Colonic mucosa (tissue), 4 donors: ENCODE data around the gene UGT1A5. TPM values are rescaled to one million over a fixed set of nuclear protein-coding genes. Genes with fewer than 3 reads are reported as not detected.

Experiments used
- DNase-seq: peaks from one replicate; pipeline ENCODE4 v3.0.0-alpha.2; 2020
- H3K27ac ChIP-seq: fragments of 200-600 bp; one replicate; pipeline ENCODE4 v1.8.0; 2021
- H3K27me3 ChIP-seq: fragments of 200-600 bp; one replicate; pipeline ENCODE4 v1.8.0; 2021
- H3K36me3 ChIP-seq: fragments of 200-600 bp; one replicate; pipeline ENCODE4 v1.8.0; 2021
- H3K4me1 ChIP-seq: fragments of 200-600 bp; one replicate; pipeline ENCODE4 v1.8.0; 2021; ENCODE audit warnings: mild to moderate bottlenecking
- H3K4me3 ChIP-seq: fragments of 200-600 bp; one replicate; pipeline ENCODE4 v1.8.0; 2021
- H3K9ac ChIP-seq, 2 donors: one replicate each; pipeline ENCODE4 v1.7.0; 2013; ENCODE audit warnings: control low read depth in 2 of 2, low read depth in 2 of 2, low read length in 2 of 2
- H3K9me3 ChIP-seq: fragments of 200-600 bp; one replicate; pipeline ENCODE4 v1.8.0; 2021
- intact Hi-C: fragments of 100-400 bp; cut with DNase I; formaldehyde crosslinking; loops from one replicate; pipeline ENCODE4 v1.14.1; 2022
- total RNA-seq, 2 donors: library from RNA; stranded (reverse); fragmentation: NEBNext Ultra II Directional in 1 of 2; extraction: Animal tissue kit (Norgen Biotek cat#: 25700) in 1 of 2; gene quantifications; one replicate each; pipeline ENCODE4 v1.2.1, GENCODE V29; 2021
- TF ChIP-seq, protein P1 (sequence below): fragments of 200-600 bp; IDR thresholded peaks from one replicate; pipeline ENCODE4 v1.8.0; 2022; ENCODE audit warnings: antibody characterized with exemption, mild to moderate bottlenecking
- donor health status: healthy.
- donor health status: DM: no; HTN: no; CAD: no.
- donor health status: DM: no; HTN: no; CAD: no.

UGT1A5 gene
- total RNA-seq, 2 donors from 2014 or later: 1.1 to 2.4 TPM

DNA sequence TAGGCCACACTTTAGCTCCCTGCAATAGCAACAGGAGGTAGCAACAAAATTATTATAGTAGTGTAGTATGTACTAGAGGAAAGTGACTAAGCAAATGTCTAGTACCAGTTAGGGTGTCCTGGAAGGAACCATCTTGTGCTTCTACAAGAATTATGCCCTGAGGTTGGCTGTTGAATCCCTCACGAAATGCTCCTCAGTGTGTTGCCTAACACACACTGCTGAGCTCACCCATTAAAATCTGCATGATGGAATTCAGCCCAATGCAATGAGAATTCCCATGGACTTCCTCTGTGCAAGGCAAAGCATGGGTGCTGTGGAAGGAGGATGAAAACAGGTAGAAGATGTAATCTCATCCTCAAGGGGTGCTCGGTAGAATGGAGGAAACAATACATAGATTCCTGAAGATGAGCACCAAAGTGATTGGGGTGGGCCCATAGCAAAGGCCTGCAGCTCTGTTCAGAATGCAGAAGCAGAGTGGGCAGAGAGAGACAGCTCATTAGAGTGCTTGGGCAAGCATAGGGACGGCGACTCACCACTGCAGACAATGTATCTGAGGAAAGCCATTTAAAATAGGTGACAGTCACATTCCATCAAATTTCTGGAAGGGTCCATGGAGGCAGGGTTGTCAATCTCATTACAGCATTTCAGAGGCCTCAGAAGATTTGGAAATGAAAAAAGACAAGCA is 32.2 kb upstream of the UGT1A5 start:
- DNase-seq: no peak
- H3K27me3 ChIP-seq: no peaks in the 10 kb centered on the region
- no peaks in the 10 kb centered on the region for H3K9me3 ChIP-seq
- no peaks in the 10 kb centered on the region for H3K4me1 ChIP-seq
- H3K36me3 ChIP-seq: no peaks in the 10 kb centered on the region
- H3K27ac ChIP-seq: no peak overlapping the region
- TF ChIP-seq, protein P1, sequence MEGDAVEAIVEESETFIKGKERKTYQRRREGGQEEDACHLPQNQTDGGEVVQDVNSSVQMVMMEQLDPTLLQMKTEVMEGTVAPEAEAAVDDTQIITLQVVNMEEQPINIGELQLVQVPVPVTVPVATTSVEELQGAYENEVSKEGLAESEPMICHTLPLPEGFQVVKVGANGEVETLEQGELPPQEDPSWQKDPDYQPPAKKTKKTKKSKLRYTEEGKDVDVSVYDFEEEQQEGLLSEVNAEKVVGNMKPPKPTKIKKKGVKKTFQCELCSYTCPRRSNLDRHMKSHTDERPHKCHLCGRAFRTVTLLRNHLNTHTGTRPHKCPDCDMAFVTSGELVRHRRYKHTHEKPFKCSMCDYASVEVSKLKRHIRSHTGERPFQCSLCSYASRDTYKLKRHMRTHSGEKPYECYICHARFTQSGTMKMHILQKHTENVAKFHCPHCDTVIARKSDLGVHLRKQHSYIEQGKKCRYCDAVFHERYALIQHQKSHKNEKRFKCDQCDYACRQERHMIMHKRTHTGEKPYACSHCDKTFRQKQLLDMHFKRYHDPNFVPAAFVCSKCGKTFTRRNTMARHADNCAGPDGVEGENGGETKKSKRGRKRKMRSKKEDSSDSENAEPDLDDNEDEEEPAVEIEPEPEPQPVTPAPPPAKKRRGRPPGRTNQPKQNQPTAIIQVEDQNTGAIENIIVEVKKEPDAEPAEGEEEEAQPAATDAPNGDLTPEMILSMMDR: no peak
- no peak overlapping the region for H3K4me3 ChIP-seq
- H3K9ac ChIP-seq: no peak overlapping the region
- intact Hi-C loops: no loop called here

DNA sequence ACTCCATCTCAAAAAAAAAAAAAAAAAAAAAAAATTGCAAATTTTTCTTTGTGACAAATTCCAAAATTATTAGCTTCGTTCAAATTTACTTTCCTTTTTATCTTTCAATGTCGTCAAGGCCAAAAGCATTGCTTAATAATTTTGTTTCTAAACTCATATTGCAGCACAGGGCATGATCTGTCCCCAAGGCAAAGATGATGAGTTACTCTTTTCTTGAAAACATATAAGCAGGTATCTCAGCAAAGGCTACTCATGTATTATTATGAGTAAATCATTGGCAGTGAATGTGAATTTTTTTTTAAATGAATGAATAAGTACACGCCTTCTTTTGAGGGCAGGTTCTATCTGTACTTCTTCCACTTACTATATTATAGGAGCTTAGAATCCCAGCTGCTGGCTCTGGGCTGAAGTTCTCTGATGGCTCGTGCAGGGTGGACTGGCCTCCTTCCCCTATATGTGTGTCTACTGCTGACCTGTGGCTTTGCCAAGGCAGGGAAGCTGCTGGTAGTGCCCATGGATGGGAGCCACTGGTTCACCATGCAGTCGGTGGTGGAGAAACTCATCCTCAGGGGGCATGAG is 31.1 kb upstream of the UGT1A5 start, which contains the start of gene UGT1A7:
TSS of gene UGT1A7 (plus strand) at position 381 of the 579 bp plus-strand sequence. CDS start at position 418, 37 bp downstream.
- Histone ChIP-seq H3K4me3 (no peak within 1 kb of the TSS), H3K4me1 (no peaks in the 10 kb centered on the region), H3K9ac (no peak within 1 kb of the TSS), H3K27ac (no peak within 1 kb of the TSS), H3K9me3 (no peaks in the 10 kb centered on the region), H3K36me3 (no peaks in the 10 kb centered on the region), H3K27me3 (no peaks in the 10 kb centered on the region)
- intact Hi-C loops: no loop called here
- TF ChIP-seq, protein P1: no peak
- no peak for DNase-seq

DNA sequence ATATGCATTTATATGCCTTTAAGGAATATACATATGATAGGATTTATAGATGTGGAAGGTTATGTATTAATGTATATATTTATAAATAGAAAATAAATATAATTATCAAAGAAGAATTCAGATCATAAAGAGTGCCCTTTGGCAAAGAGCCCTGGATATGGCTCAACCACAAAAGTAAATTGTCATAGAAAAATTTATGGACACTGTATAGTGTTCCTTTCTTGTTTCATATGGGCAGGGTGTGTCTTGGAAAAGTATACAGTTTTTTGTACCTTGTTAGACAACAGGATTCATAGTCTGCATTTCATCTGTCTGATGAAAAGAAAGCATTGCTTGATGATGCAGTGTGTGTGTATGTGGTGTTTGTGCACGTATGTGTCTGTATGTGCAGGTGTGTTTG is 28.1 kb upstream of the UGT1A5 start:
- peak; percentile 53 for DNase-seq
- H3K4me3 ChIP-seq: no peak overlapping the region
- no peaks in the 10 kb centered on the region for H3K9me3 ChIP-seq
- no peaks in the 10 kb centered on the region for H3K27me3 ChIP-seq
- TF ChIP-seq, protein P1: no peak
- H3K36me3 ChIP-seq: no peaks in the 10 kb centered on the region
- H3K9ac ChIP-seq: no peak overlapping the region
- no peak overlapping the region for H3K27ac ChIP-seq
- intact Hi-C loops: no loop called here
- H3K4me1 ChIP-seq: no peaks in the 10 kb centered on the region

DNA sequence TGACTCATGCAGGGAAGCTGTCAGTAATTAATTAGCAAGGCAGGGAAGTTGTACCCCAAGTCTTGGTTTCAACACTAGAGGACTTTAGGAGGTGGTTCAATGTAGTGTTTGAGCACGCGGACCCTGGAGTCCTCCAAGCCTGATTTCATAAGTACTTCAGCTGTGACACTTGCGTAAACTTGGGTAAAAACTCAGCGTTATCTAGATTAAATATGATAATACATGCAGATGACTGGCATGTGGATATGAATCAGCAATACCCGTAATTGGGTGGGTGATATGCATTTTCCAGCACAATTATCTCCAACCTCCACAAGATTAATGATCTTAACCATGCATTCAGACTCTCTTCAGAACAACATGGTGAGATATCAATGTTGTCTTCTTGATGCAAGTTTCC is 25.8 kb upstream of the UGT1A5 start:
- no peak overlapping the region for H3K27ac ChIP-seq
- intact Hi-C loops: no loop called here
- H3K9ac ChIP-seq: no peak overlapping the region

DNA sequence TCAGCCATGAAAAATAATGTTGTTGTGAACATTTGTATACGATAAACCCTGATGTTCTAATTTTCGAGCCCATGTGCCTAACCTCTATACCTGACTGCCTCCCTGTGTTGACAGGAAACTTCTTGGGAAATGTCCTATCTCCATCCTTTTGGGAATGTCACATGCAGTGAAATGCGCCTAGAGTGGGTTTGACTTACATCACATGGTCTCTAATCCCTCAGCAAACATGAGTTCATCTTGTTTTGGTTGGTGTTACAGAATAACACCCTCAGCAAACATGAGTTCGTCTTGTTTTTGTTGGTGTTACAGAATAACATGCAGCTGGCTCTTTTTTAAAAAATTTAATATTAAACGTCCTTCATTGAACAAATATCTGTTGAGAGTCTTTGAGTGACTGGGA is 24.4 kb upstream of the UGT1A5 start:
- TF ChIP-seq, protein P1: no peak
- Histone ChIP-seq H3K27ac (no peak overlapping the region), H3K27me3 (no peaks in the 10 kb centered on the region), H3K9ac (no peak overlapping the region), H3K9me3 (no peaks in the 10 kb centered on the region), H3K36me3 (no peaks in the 10 kb centered on the region), H3K4me1 (peaks cover 3% of the 10 kb centered on the region), H3K4me3 (no peak overlapping the region)
- DNase-seq: no peak
- intact Hi-C loops: no loop called here

More for the DNA sequence above, 25.8 kb upstream of the UGT1A5 start:
- TF ChIP-seq, protein P1: no peak
- DNase-seq: no peak
- Histone ChIP-seq H3K4me1 (no peaks in the 10 kb centered on the region), H3K9me3 (no peaks in the 10 kb centered on the region), H3K4me3 (no peak overlapping the region), H3K36me3 (no peaks in the 10 kb centered on the region), H3K27me3 (no peaks in the 10 kb centered on the region)
